SK-N-SH treated with all-trans-retinoic acid at 6 μM for 48 hours (cell line): Measurements from ENCODE around the gene KIF17.

Source experiments
- ATAC-seq: fragments of 200-7000 bp; cut with Tn5 transposase; 3 replicates; pipeline ENCODE4 v1.9.1; 2020; ENCODE audit warnings: mild to moderate bottlenecking, moderate library complexity
- ARNTL ChIP-seq: fragments of 450-650 bp; formaldehyde crosslinking; IDR thresholded peaks from 2 replicates; pipeline ENCODE4 v1.5.0; 2020; ENCODE audit warnings: low read depth, mild to moderate bottlenecking, moderate library complexity, borderline replicate concordance
- BACH2 ChIP-seq: fragments of 250-450 bp; sonication (Bioruptor Pico); IDR thresholded peaks from 2 replicates; pipeline ENCODE4 v1.9.0; 2021; ENCODE audit warnings: mild to moderate bottlenecking, borderline replicate concordance
- CSDC2 ChIP-seq: fragments of 250-450 bp; sonication (Bioruptor Pico); IDR thresholded peaks from 2 replicates; pipeline ENCODE4 v1.5.0; 2020; ENCODE audit warnings: mild to moderate bottlenecking, moderate library complexity
- ESRRG ChIP-seq: fragments of 250-450 bp; sonication (Bioruptor Pico); IDR thresholded peaks from 2 replicates; pipeline ENCODE4 v1.6.1; 2021; ENCODE audit warnings: mild to moderate bottlenecking
- GLIS3 ChIP-seq: fragments of 250-450 bp; sonication (Bioruptor Pico); IDR thresholded peaks from 2 replicates; pipeline ENCODE4 v1.5.0; 2020; ENCODE audit warnings: mild to moderate bottlenecking, moderate library complexity
- ISL1 ChIP-seq: fragments of 250-450 bp; sonication (Bioruptor Pico); IDR thresholded peaks from 2 replicates; pipeline ENCODE4 v2.1.2; 2022; ENCODE audit warnings: mild to moderate bottlenecking, moderate library complexity
- OSR1 ChIP-seq: fragments of 250-450 bp; sonication (Bioruptor Pico); IDR thresholded peaks from 2 replicates; pipeline ENCODE4 v1.8.0; 2022; ENCODE audit warnings: moderate library complexity, mild to moderate bottlenecking, inconsistent platforms
- POU6F1 ChIP-seq: fragments of 250-450 bp; sonication (Bioruptor Pico); IDR thresholded peaks from 2 replicates; pipeline ENCODE4 v1.8.0; 2021; ENCODE audit warnings: low read depth, mild to moderate bottlenecking, moderate library complexity, borderline replicate concordance
- RARB ChIP-seq: fragments of 250-450 bp; sonication (Bioruptor Pico); IDR thresholded peaks from 2 replicates; pipeline ENCODE4 v1.8.0; 2021; ENCODE audit warnings: mild to moderate bottlenecking, moderate library complexity
- TCF4 ChIP-seq: fragments of 250-450 bp; sonication (Bioruptor Pico); IDR thresholded peaks from 2 replicates; pipeline ENCODE4 v1.8.0; 2021; ENCODE audit warnings: mild to moderate bottlenecking, moderate library complexity, borderline replicate concordance
- TOX ChIP-seq: fragments of 250-450 bp; sonication (Bioruptor Pico); IDR thresholded peaks from 2 replicates; pipeline ENCODE4 v1.8.0; 2021; ENCODE audit warnings: mild to moderate bottlenecking, moderate library complexity, borderline replicate concordance
- ZC3H10 ChIP-seq: fragments of 250-450 bp; sonication (Bioruptor Pico); IDR thresholded peaks from 2 replicates; pipeline ENCODE4 v1.5.1; 2021; ENCODE audit warnings: mild to moderate bottlenecking, moderate library complexity
- ZFP3 ChIP-seq: fragments of 250-450 bp; sonication (Bioruptor Pico); IDR thresholded peaks from 2 replicates; pipeline ENCODE4 v1.5.0; 2020; ENCODE audit warnings: mild to moderate bottlenecking, moderate library complexity
- ZFP30 ChIP-seq: fragments of 450-650 bp; formaldehyde crosslinking; IDR thresholded peaks from 2 replicates; pipeline ENCODE4 v1.5.0; 2022; ENCODE audit warnings: mild to moderate bottlenecking, moderate library complexity
- ZNF565 ChIP-seq: fragments of 450-650 bp; formaldehyde crosslinking; conservative IDR thresholded peaks from 2 replicates; pipeline ENCODE4 v1.5.0; 2020; ENCODE audit warnings: low read depth, mild to moderate bottlenecking, moderate library complexity
- ZNF70 ChIP-seq: fragments of 450-650 bp; formaldehyde crosslinking; IDR thresholded peaks from 2 replicates; pipeline ENCODE4 v1.5.0; 2020; ENCODE audit warnings: mild to moderate bottlenecking, moderate library complexity
- ZNF8 ChIP-seq: fragments of 450-650 bp; formaldehyde crosslinking; IDR thresholded peaks from 2 replicates; pipeline ENCODE4 v1.5.0; 2020; ENCODE audit warnings: mild to moderate bottlenecking, moderate library complexity
- TF ChIP-seq, protein P1 (sequence below): fragments of 250-450 bp; sonication (Bioruptor Pico); IDR thresholded peaks from 2 replicates; pipeline ENCODE4 v1.8.0; 2020; ENCODE audit warnings: mild to moderate bottlenecking, moderate library complexity, borderline replicate concordance
- TF ChIP-seq, protein P2 (sequence below): fragments of 250-450 bp; sonication (Bioruptor Pico); IDR thresholded peaks from 2 replicates; pipeline ENCODE4 v1.5.1; 2020; ENCODE audit warnings: low read depth, mild to moderate bottlenecking, moderate library complexity
- TF ChIP-seq, protein P3 (sequence below): fragments of 250-450 bp; sonication (Bioruptor Pico); IDR thresholded peaks from 2 replicates; pipeline ENCODE4 v1.5.0; 2020; ENCODE audit warnings: mild to moderate bottlenecking, moderate library complexity

KIF17 gene

DNA sequence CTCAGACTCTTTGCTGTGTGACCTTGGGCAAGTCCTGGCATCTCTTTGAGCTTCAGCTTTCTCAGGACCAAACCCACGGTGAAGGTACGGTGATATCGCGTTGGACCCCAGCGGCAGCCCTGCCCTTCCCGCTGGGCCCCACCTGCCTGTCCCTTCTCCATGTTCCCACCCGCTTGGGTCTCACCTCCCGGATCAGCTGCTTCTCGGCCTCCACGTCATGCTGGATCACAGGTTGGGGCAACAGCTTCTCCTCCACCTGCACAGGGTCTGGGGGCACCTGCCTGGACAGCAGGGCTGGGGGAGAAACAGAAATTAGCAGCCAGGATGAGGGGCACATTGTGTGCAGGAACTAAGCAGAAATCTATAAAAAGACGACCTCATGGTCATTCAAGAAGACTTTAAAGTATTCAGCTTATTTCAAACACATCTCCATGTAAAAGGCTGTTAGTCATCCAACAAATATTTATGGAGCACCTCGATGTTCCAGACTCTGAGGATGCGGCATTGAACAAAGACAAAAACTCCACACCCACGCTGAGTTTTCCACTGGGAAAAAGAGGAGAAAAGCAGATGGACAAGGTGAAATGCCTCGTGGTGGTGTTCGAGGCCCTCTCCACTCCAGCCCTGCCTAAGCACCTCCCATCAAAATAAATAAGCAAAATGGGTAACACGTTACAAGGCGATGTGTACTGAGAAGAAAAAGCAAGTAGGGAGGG lies 19.5 kb downstream of the KIF17 start:
- peak; percentile 4; the same call in 2 of the 3 replicates for ATAC-seq

DNA sequence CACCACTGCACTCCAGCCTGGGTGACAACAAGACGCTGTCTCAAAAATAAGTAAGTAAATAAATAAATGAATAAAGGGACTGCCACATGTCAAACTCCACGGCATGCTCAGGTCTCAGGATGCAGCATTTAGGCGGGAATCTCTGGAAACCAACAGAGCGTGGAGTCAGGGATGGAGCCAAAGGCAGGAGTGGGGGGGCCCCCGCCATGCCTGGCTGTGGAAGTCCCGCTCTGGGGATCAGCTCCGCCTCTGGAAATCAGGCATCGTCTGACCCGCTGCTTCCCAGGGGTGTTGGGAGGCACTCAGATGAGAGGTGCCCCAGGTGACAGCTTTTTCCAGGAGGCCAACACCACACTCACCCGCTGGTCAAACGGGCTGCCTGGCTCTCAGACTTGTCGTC lies 20.2 kb downstream of the KIF17 start:
- TF ChIP-seq, protein P1, sequence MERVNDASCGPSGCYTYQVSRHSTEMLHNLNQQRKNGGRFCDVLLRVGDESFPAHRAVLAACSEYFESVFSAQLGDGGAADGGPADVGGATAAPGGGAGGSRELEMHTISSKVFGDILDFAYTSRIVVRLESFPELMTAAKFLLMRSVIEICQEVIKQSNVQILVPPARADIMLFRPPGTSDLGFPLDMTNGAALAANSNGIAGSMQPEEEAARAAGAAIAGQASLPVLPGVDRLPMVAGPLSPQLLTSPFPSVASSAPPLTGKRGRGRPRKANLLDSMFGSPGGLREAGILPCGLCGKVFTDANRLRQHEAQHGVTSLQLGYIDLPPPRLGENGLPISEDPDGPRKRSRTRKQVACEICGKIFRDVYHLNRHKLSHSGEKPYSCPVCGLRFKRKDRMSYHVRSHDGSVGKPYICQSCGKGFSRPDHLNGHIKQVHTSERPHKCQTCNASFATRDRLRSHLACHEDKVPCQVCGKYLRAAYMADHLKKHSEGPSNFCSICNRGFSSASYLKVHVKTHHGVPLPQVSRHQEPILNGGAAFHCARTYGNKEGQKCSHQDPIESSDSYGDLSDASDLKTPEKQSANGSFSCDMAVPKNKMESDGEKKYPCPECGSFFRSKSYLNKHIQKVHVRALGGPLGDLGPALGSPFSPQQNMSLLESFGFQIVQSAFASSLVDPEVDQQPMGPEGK (CRISPR knock-in tag) = no peak
- no peak for TF ChIP-seq ARNTL (CRISPR knock-in tag)
- no peak for TF ChIP-seq BACH2 (CRISPR knock-in tag)
- TF ChIP-seq, protein P2, sequence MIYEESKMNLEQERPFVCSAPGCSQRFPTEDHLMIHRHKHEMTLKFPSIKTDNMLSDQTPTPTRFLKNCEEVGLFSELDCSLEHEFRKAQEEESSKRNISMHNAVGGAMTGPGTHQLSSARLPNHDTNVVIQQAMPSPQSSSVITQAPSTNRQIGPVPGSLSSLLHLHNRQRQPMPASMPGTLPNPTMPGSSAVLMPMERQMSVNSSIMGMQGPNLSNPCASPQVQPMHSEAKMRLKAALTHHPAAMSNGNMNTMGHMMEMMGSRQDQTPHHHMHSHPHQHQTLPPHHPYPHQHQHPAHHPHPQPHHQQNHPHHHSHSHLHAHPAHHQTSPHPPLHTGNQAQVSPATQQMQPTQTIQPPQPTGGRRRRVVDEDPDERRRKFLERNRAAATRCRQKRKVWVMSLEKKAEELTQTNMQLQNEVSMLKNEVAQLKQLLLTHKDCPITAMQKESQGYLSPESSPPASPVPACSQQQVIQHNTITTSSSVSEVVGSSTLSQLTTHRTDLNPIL (CRISPR knock-in tag) = no peak
- no peak for ATAC-seq

More for the DNA sequence above, 19.5 kb downstream of the KIF17 start:
- no peak for TF ChIP-seq ISL1 (CRISPR knock-in tag)
- TF ChIP-seq ZC3H10 (CRISPR knock-in tag) = no peak
- TF ChIP-seq RARB = no peak
- TF ChIP-seq OSR1 (CRISPR knock-in tag) = no peak
- no peak for TF ChIP-seq ZNF565 (CRISPR knock-in tag)
- no peak for TF ChIP-seq TCF4
- TF ChIP-seq TOX = no peak
- TF ChIP-seq, protein P1 (CRISPR knock-in tag) = no peak
- TF ChIP-seq, protein P3, sequence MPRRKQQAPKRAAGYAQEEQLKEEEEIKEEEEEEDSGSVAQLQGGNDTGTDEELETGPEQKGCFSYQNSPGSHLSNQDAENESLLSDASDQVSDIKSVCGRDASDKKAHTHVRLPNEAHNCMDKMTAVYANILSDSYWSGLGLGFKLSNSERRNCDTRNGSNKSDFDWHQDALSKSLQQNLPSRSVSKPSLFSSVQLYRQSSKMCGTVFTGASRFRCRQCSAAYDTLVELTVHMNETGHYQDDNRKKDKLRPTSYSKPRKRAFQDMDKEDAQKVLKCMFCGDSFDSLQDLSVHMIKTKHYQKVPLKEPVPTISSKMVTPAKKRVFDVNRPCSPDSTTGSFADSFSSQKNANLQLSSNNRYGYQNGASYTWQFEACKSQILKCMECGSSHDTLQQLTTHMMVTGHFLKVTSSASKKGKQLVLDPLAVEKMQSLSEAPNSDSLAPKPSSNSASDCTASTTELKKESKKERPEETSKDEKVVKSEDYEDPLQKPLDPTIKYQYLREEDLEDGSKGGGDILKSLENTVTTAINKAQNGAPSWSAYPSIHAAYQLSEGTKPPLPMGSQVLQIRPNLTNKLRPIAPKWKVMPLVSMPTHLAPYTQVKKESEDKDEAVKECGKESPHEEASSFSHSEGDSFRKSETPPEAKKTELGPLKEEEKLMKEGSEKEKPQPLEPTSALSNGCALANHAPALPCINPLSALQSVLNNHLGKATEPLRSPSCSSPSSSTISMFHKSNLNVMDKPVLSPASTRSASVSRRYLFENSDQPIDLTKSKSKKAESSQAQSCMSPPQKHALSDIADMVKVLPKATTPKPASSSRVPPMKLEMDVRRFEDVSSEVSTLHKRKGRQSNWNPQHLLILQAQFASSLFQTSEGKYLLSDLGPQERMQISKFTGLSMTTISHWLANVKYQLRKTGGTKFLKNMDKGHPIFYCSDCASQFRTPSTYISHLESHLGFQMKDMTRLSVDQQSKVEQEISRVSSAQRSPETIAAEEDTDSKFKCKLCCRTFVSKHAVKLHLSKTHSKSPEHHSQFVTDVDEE (CRISPR knock-in tag) = no peak
- TF ChIP-seq ZNF70 (CRISPR knock-in tag) = no peak
- no peak for TF ChIP-seq GLIS3 (CRISPR knock-in tag)
- TF ChIP-seq ZFP3 (CRISPR knock-in tag) = no peak
- TF ChIP-seq POU6F1 (CRISPR knock-in tag) = no peak
- no peak for TF ChIP-seq ARNTL (CRISPR knock-in tag)
- no peak for TF ChIP-seq ZNF8 (CRISPR knock-in tag)
- no peak for TF ChIP-seq ZFP30 (CRISPR knock-in tag)
- TF ChIP-seq ESRRG (CRISPR knock-in tag) = no peak
- TF ChIP-seq BACH2 (CRISPR knock-in tag) = no peak
- TF ChIP-seq CSDC2 (CRISPR knock-in tag) = no peak
- TF ChIP-seq, all 23 proteins: peak for 0
